ENCODE results near the gene ANKRD1. TPM values are rescaled to one million over a fixed set of nuclear protein-coding genes. Genes with fewer than 3 reads are reported as not detected.

Gene ANKRD1
- total and polyA plus RNA-seq, 2 donors (not counting 3 experiments of a cell fraction or from before 2014, with no cell fraction given) = 593 to 664 TPM

DNA sequence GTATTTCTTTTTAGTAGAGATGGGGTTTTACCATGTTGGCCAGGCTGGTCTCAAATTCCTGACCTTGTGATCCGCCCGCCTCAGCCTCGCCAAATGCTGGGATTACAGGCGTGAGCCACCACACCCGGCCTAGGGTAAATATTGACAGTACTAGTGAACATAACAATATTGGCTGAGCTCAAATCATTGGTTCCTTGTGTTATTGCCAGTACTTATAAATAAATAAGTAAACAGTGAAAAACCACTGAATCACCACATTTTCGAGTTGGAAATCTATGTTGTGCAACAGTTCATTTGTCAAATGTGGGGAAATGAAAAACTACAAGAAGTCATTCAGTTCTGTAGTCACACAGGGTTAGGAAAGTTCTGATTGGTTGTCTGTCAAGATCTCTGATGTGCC, 33.3 kb downstream of the ANKRD1 start:
- Histone ChIP-seq H3K4me2 (ENCODE audit: insufficient read depth, low read length) (no peak overlapping the region), H3K79me2 (ENCODE audit: control insufficient read depth, insufficient read depth, low read length) (no peaks in the 10 kb centered on the region), H3K27ac (ENCODE audit: insufficient read depth, low read depth, low read length) (no peak overlapping the region), H3K9me3 (replicated peaks; ENCODE audit: control insufficient read depth, insufficient read depth, low read length) (no peaks in the 10 kb centered on the region), H3K9me1 (replicated peaks; ENCODE audit: control insufficient read depth, extremely low read depth, insufficient read depth, low read length) (no peaks in the 10 kb centered on the region), H4K20me1 (replicated peaks; ENCODE audit: control insufficient read depth, extremely low read depth, insufficient read depth, low read length) (no peaks in the 10 kb centered on the region), H3K27me3 (ENCODE audit: control insufficient read depth in 2 of 2, insufficient read depth in 2 of 2, low read length in 2 of 2) (no peaks in the 10 kb centered on the region), H3K4me1 (ENCODE audit: control insufficient read depth, extremely low read depth, insufficient read depth, low read length) (no peaks in the 10 kb centered on the region), H2AFZ (ENCODE audit: low read depth, low read length) (no peak overlapping the region), H3K4me3 (replicated peaks in 1 of 3; ENCODE audit: insufficient read depth in 1 of 3, low read depth in 1 of 3, low read length in 3 of 3) (no peak overlapping the region), H3K9ac (replicated peaks; ENCODE audit: extremely low read depth, insufficient read depth, low read length) (no peak overlapping the region), H3K36me3 (ENCODE audit: control insufficient read depth in 2 of 2, extremely low read depth in 1 of 2, insufficient read depth in 2 of 2, low read length in 2 of 2) (peaks cover 7 to 12% of the 10 kb centered on the region in 2 experiments)
- TF ChIP-seq MYC (IDR thresholded peaks at IDR 0.05; ENCODE audit: low read depth, low read length) (no peak), FOS (IDR thresholded peaks at IDR 0.05; ENCODE audit: borderline replicate concordance, insufficient read depth, low read length) (no peak), JUN (IDR thresholded peaks at IDR 0.05; ENCODE audit: borderline replicate concordance, insufficient read depth, insufficient read length, low read depth) (no peak), GATA2 (IDR thresholded peaks at IDR 0.05; ENCODE audit: insufficient read depth, insufficient read length, low read depth, low read length) (no peak), POLR2AphosphoS5 (IDR thresholded peaks at IDR 0.05; ENCODE audit: insufficient read depth, low read depth, low read length) (no peak), EZH2 (IDR thresholded peaks at IDR 0.05; ENCODE audit: borderline replicate concordance, low read depth, low read length, severe bottlenecking) (no peak), POLR2A (IDR thresholded peaks at IDR 0.05; ENCODE audit: low read depth, low read length) (no peak)
- TF ChIP-seq, protein P1, sequence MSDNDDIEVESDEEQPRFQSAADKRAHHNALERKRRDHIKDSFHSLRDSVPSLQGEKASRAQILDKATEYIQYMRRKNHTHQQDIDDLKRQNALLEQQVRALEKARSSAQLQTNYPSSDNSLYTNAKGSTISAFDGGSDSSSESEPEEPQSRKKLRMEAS (IDR thresholded peaks at IDR 0.05; ENCODE audit: insufficient read depth, insufficient read length) = no peak
- FAIRE-seq (no peak), DNase-seq (ENCODE audit: low read depth, low spot score) (no peak)
- no TSS peak for BruUV-seq (replicated peaks)
- dilution Hi-C loops (cut with MboI; ENCODE audit: extremely low pct_ligation_motif_present, low sequenced_read_pairs) (loop anchor here (25.0 kb wide), 1 partner anchor 375 kb away; no protein-coding TSS in a partner anchor), intact Hi-C loops (cut with micrococcal nuclease) (no loop called here)
- CTCF ChIA-PET = interaction anchor here (1.1 to 1.6 kb wide), 3 partner anchors 8 to 25 kb away, joined by 3 to 5 read pairs (median 4); no protein-coding TSS in a partner anchor
- POLR2A ChIA-PET = no interaction called here

DNA sequence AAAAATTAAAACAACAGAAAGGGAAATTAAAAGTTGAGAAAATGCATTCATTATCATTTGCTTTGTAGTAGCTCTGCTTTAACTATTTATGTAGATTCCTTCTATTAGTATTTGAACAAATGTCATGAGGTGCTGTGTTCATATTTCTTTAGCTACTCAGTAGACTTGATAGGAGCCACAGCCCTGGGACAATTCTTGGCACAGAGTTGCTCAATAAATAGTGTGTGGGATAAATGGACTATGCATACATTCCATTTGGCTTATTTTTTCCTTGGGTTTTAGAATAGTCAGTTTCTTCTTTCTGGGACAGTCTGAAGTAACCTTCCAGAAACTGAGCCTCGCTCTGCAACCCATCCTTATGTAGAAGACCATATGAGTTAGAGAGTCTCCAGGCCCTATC, 35.7 kb downstream of the ANKRD1 start:
- DNase-seq (ENCODE audit: low read depth, low spot score) = no peak
- Histone ChIP-seq H4K20me1 (replicated peaks; ENCODE audit: control insufficient read depth, extremely low read depth, insufficient read depth, low read length) (no peaks in the 10 kb centered on the region), H3K36me3 (ENCODE audit: control insufficient read depth in 2 of 2, extremely low read depth in 1 of 2, insufficient read depth in 2 of 2, low read length in 2 of 2) (peaks cover 7 to 12% of the 10 kb centered on the region in 2 experiments), H3K4me3 (replicated peaks in 1 of 3; ENCODE audit: insufficient read depth in 1 of 3, low read depth in 1 of 3, low read length in 3 of 3) (no peak overlapping the region), H3K4me2 (ENCODE audit: insufficient read depth, low read length) (no peak overlapping the region), H3K9me1 (replicated peaks; ENCODE audit: control insufficient read depth, extremely low read depth, insufficient read depth, low read length) (no peaks in the 10 kb centered on the region), H3K79me2 (ENCODE audit: control insufficient read depth, insufficient read depth, low read length) (no peaks in the 10 kb centered on the region), H3K9ac (replicated peaks; ENCODE audit: extremely low read depth, insufficient read depth, low read length) (no peak overlapping the region), H3K4me1 (ENCODE audit: control insufficient read depth, extremely low read depth, insufficient read depth, low read length) (no peaks in the 10 kb centered on the region), H3K27ac (ENCODE audit: insufficient read depth, low read depth, low read length) (no peak overlapping the region), H3K9me3 (replicated peaks; ENCODE audit: control insufficient read depth, insufficient read depth, low read length) (no peaks in the 10 kb centered on the region), H2AFZ (ENCODE audit: low read depth, low read length) (no peak overlapping the region), H3K27me3 (ENCODE audit: control insufficient read depth in 2 of 2, insufficient read depth in 2 of 2, low read length in 2 of 2) (no peaks in the 10 kb centered on the region)
- dilution Hi-C loops (cut with MboI; ENCODE audit: extremely low pct_ligation_motif_present, low sequenced_read_pairs) (loop anchor here (25.0 kb wide), 1 partner anchor 377 kb away; no protein-coding TSS in a partner anchor), intact Hi-C loops (cut with micrococcal nuclease) (no loop called here)
- ChIA-PET CTCF (interaction anchor here (0.7 to 2.0 kb wide), 4 partner anchors 84 to 413 kb away, joined by 3 to 12 read pairs (median 4); no protein-coding TSS in a partner anchor), POLR2A (no interaction called here)
- BruUV-seq (replicated peaks) = no TSS peak
- TF ChIP-seq, protein P1 (IDR thresholded peaks at IDR 0.05; ENCODE audit: insufficient read depth, insufficient read length) = no peak
- no peak for TF ChIP-seq GATA2 (IDR thresholded peaks at IDR 0.05; ENCODE audit: insufficient read depth, insufficient read length, low read depth, low read length)
- TF ChIP-seq EZH2 (IDR thresholded peaks at IDR 0.05; ENCODE audit: borderline replicate concordance, low read depth, low read length, severe bottlenecking) = no peak
- TF ChIP-seq JUN (IDR thresholded peaks at IDR 0.05; ENCODE audit: borderline replicate concordance, insufficient read depth, insufficient read length, low read depth) = no peak
- no peak for TF ChIP-seq FOS (IDR thresholded peaks at IDR 0.05; ENCODE audit: borderline replicate concordance, insufficient read depth, low read length)
- TF ChIP-seq, protein P2, sequence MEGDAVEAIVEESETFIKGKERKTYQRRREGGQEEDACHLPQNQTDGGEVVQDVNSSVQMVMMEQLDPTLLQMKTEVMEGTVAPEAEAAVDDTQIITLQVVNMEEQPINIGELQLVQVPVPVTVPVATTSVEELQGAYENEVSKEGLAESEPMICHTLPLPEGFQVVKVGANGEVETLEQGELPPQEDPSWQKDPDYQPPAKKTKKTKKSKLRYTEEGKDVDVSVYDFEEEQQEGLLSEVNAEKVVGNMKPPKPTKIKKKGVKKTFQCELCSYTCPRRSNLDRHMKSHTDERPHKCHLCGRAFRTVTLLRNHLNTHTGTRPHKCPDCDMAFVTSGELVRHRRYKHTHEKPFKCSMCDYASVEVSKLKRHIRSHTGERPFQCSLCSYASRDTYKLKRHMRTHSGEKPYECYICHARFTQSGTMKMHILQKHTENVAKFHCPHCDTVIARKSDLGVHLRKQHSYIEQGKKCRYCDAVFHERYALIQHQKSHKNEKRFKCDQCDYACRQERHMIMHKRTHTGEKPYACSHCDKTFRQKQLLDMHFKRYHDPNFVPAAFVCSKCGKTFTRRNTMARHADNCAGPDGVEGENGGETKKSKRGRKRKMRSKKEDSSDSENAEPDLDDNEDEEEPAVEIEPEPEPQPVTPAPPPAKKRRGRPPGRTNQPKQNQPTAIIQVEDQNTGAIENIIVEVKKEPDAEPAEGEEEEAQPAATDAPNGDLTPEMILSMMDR (IDR thresholded peaks at IDR 0.05; ENCODE audit: extremely low read depth in 1 of 2, insufficient read depth in 1 of 2, low read depth in 1 of 2, low read length in 2 of 2) = no peak
- no peak for TF ChIP-seq MYC (IDR thresholded peaks at IDR 0.05; ENCODE audit: low read depth, low read length)
- no peak for TF ChIP-seq POLR2A (IDR thresholded peaks at IDR 0.05; ENCODE audit: low read depth, low read length)
- no peak for TF ChIP-seq POLR2AphosphoS5 (IDR thresholded peaks at IDR 0.05; ENCODE audit: insufficient read depth, low read depth, low read length)
- no peak for FAIRE-seq
